Neural cell (in vitro differentiated cells): ENCODE measurements around the gene MN1. TPM values are rescaled to one million over a fixed set of nuclear protein-coding genes. Genes with fewer than 3 reads are reported as not detected.

Experiments
- H2AFZ ChIP-seq: fragments of 200-600, 300-800 bp; sonication (generic), shearing (Covaris generic); 2 replicates; pipeline ENCODE4 v1.6.0; 2014; ENCODE audit warnings: low read depth, mild to moderate bottlenecking, antibody characterized with exemption, low read length, moderate library complexity
- H3F3A ChIP-seq: fragments of 200-600 bp; shearing (Covaris generic); 2 replicates; pipeline ENCODE4 v1.6.1; 2016; ENCODE audit warnings: mild to moderate bottlenecking, moderate library complexity, mixed read lengths, antibody characterized with exemption, low read length; ENCODE audit not compliant: insufficient read depth, poor library complexity, severe bottlenecking
- H3K27ac ChIP-seq: fragments of 200-600, 300-800 bp; sonication (generic), shearing (Covaris generic); 2 replicates; pipeline ENCODE4 v1.5.1; 2014; ENCODE audit warnings: mild to moderate bottlenecking, low read length, moderate library complexity
- H3K27me3 ChIP-seq: fragments of 300-800, 200-600 bp; sonication (generic), shearing (Covaris generic); 2 replicates; pipeline ENCODE4 v1.6.0; 2014; ENCODE audit warnings: mild to moderate bottlenecking, low read depth, low read length, moderate library complexity; ENCODE audit not compliant: insufficient read depth
- H3K36me3 ChIP-seq: fragments of 300-800, 200-600 bp; sonication (generic), shearing (Covaris generic); 2 replicates; pipeline ENCODE4 v1.5.1; 2014; ENCODE audit warnings: mild to moderate bottlenecking, antibody characterized with exemption, low read length, moderate library complexity; ENCODE audit not compliant: insufficient read depth
- H3K4me2 ChIP-seq: fragments of 300-800, 200-600 bp; sonication (generic), shearing (Covaris generic); 2 replicates; pipeline ENCODE4 v1.6.0; 2014; ENCODE audit warnings: mild to moderate bottlenecking, low read length
- H3K4me3 ChIP-seq: fragments of 300-800, 200-600 bp; sonication (generic), shearing (Covaris generic); 2 replicates; pipeline ENCODE4 v1.5.1; 2014; ENCODE audit warnings: mild to moderate bottlenecking, low read length, moderate library complexity
- H3K79me2 ChIP-seq: fragments of 200-600 bp; shearing (Covaris generic); replicated peaks from 2 replicates; pipeline ENCODE4 v1.6.0; 2014; ENCODE audit warnings: mild to moderate bottlenecking, low read length, moderate library complexity; ENCODE audit not compliant: insufficient read depth
- H3K9ac ChIP-seq: fragments of 300-800, 200-600 bp; sonication (generic), shearing (Covaris generic); 2 replicates; pipeline ENCODE4 v1.6.1; 2016; ENCODE audit warnings: mild to moderate bottlenecking, low read length, mixed read lengths
- H3K9me2 ChIP-seq: fragments of 200-600 bp; shearing (Covaris generic); 2 replicates; pipeline ENCODE4 v1.6.1; 2016; ENCODE audit warnings: mild to moderate bottlenecking, low read length, mixed read lengths; ENCODE audit not compliant: insufficient read depth
- H3K9me3 ChIP-seq: fragments of 200-600, 300-800 bp; sonication (generic), shearing (Covaris generic); 2 replicates; pipeline ENCODE4 v1.6.1; 2016; ENCODE audit warnings: mild to moderate bottlenecking, mixed run types, low read length, moderate library complexity, mixed read lengths
- H4K20me1 ChIP-seq: fragments of 200-600 bp; shearing (Covaris generic); 2 replicates; pipeline ENCODE4 v1.6.1; 2016; ENCODE audit warnings: mild to moderate bottlenecking, mixed run types; ENCODE audit not compliant: insufficient read depth
- CTCF ChIP-seq: fragments of 450-650 bp; IDR thresholded peaks from 2 replicates; pipeline ENCODE4 v1.5.1; 2014; ENCODE audit warnings: antibody characterized with exemption, mild to moderate bottlenecking, moderate library complexity; ENCODE audit not compliant: poor library complexity, severe bottlenecking
- EP300 ChIP-seq: fragments of 450-650 bp; conservative IDR thresholded peaks from 2 replicates; pipeline ENCODE4 v1.6.1; 2014; ENCODE audit warnings: antibody characterized with exemption, mild to moderate bottlenecking, moderate library complexity; ENCODE audit not compliant: poor library complexity, severe bottlenecking
- EZH2 ChIP-seq: fragments of 200-600, 300-800 bp; shearing (Covaris generic), sonication (generic); IDR thresholded peaks from 2 replicates; pipeline ENCODE4 v1.6.1; 2014; ENCODE audit warnings: antibody characterized with exemption, low read length, borderline replicate concordance, mild to moderate bottlenecking; ENCODE audit not compliant: insufficient read depth, poor library complexity, severe bottlenecking
- MXI1 ChIP-seq: fragments of 450-650 bp; conservative IDR thresholded peaks from 2 replicates; pipeline ENCODE4 v1.6.1; 2014; ENCODE audit warnings: antibody characterized with exemption, mild to moderate bottlenecking; ENCODE audit not compliant: poor library complexity, severe bottlenecking
- POLR2AphosphoS5 ChIP-seq: IDR thresholded peaks from 2 replicates; pipeline ENCODE4 v1.6.1; 2012
- RAD21 ChIP-seq: fragments of 450-650 bp; conservative IDR thresholded peaks from 2 replicates; pipeline ENCODE4 v1.6.1; 2014; ENCODE audit warnings: antibody characterized with exemption, mild to moderate bottlenecking, moderate library complexity
- REST ChIP-seq: IDR thresholded peaks from 2 replicates; pipeline ENCODE4 v1.6.1; 2012; ENCODE audit warnings: borderline replicate concordance
- SMC3 ChIP-seq: fragments of 450-650 bp; conservative IDR thresholded peaks from 2 replicates; pipeline ENCODE4 v1.6.1; 2014; ENCODE audit warnings: antibody characterized with exemption, mild to moderate bottlenecking, moderate library complexity; ENCODE audit not compliant: poor library complexity
- TAF1 ChIP-seq: IDR thresholded peaks from 2 replicates; pipeline ENCODE4 v1.6.1; 2012; ENCODE audit warnings: low read depth
- polyA plus RNA-seq: library from polyadenylated mRNA; depleted of rRNA; stranded (reverse); fragments of >200 nt; gene quantifications from 2 replicates; pipeline ENCODE4 v1.2.3, GENCODE V29; 2014

The MN1 gene
- polyA plus RNA-seq, 1 donor from 2014 or later: 7.3 TPM

GRCh38 chr22:27731621-27732020, 69.9 kb downstream of the MN1 start:
- Histone ChIP-seq H3K9me2 (no peaks in the 10 kb centered on the region), H3K9ac (no peak overlapping the region), H3K4me2 (no peak overlapping the region), H4K20me1 (no peaks in the 10 kb centered on the region), H3F3A (no peaks in the 10 kb centered on the region), H3K4me3 (no peak overlapping the region), H2AFZ (no peak overlapping the region), H3K9me3 (no peaks in the 10 kb centered on the region), H3K79me2 (no peaks in the 10 kb centered on the region), H3K27ac (no peak overlapping the region), H3K36me3 (no peaks in the 10 kb centered on the region), H3K27me3 (no peaks in the 10 kb centered on the region)
- no peak for TF ChIP-seq MXI1
- no peak for TF ChIP-seq POLR2AphosphoS5
- TF ChIP-seq TAF1: no peak
- no peak for TF ChIP-seq REST
- no peak for TF ChIP-seq EZH2
- no peak for TF ChIP-seq EP300

- no peaks in the 10 kb centered on the region for H3K27me3 ChIP-seq
- no peaks in the 10 kb centered on the region for H3K79me2 ChIP-seq
- TF ChIP-seq EP300 (no peak), POLR2AphosphoS5 (no peak), CTCF (no peak), REST (no peak), EZH2 (no peak), MXI1 (no peak), RAD21 (no peak), TAF1 (no peak), SMC3 (no peak)
- H3K4me2 ChIP-seq: no peak overlapping the region
- no peaks in the 10 kb centered on the region for H3K9me3 ChIP-seq
- H3K9ac ChIP-seq: no peak overlapping the region
- H3F3A ChIP-seq: no peaks in the 10 kb centered on the region
- no peaks in the 10 kb centered on the region for H3K36me3 ChIP-seq
- no peak overlapping the region for H3K4me3 ChIP-seq
- no peak overlapping the region for H3K27ac ChIP-seq
- no peaks in the 10 kb centered on the region for H4K20me1 ChIP-seq
- H3K9me2 ChIP-seq: no peaks in the 10 kb centered on the region
- no peak overlapping the region for H2AFZ ChIP-seq
Measured at GRCh38 chr22:27730641-27731433, 70.7 kb downstream of the MN1 start.
